Skeletal muscle cell (primary cell): Measurements from ENCODE around the gene SLC22A5.

Experiments
- DNase-seq: peaks from one replicate; pipeline ENCODE4 v3.0.0-alpha.2; 2010; ENCODE audit warnings: low read depth
- H3K4me3 ChIP-seq: 2 replicates; pipeline ENCODE4 v1.5.1; 2011; ENCODE audit warnings: low read depth, mild to moderate bottlenecking, control low read depth, low read length, moderate library complexity

Gene SLC22A5

GRCh38 chr5:132422720-132423437 is 53.4 kb downstream of the SLC22A5 start:
- H3K4me3 ChIP-seq: no peak overlapping the region
- DNase-seq: no peak

DNA sequence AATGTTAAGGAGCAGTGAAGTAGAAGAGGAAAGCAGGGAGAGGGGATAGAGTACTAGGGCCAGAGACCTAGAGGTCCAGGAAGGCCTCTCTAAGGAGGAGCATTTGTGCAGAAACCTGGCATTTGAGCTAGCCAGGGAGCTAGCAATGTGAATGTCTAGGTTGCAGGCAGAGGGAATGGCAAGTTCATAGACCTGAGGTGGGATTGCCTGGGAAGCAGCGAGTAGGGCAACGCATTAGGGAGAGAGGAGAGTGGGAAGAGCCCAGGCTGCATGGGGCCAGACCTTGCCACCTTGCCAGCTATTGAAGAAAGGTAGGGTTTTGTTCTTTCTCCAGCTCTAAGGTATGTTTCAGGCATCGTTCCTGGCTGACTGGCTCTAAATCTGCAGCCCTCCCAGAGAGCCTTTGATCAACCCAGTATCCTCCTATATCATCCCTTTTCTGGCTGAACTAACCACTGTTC is 54.0 kb downstream of the SLC22A5 start:
- DNase-seq: no peak
- no peak overlapping the region for H3K4me3 ChIP-seq

DNA sequence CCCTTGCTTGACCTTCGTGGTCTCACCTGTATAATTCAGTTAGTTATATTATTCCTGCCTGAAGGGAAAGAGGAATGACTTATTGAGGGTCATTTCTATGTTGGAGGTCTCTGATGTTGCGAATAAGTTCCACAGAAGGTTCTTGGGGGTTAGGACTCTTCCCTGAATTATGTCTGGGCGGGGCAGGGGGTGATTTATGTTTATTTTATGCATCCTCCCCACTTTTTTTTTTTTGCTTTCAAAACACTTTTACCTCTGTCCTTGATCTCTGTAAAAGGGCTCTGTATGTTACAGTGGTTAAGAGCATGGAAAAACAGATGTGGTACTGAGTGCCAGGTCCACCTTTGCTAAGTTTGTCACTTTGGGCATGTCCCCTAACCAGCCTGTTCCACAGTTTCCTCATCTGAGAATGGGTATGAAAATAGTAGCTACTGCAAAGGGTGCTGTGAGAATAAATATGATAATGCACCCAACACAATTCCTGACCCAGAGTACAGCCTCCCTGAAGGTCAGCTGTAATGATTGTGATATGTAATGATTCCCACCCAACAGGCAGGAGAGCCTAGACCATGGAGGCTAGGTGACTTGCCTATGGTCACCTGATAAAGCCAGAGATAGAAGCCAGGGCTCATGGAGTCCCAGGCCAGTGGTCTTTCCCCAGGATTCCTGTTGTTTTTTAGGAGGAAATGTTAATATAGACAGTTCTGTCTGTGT is 54.8 kb downstream of the SLC22A5 start:
- DNase-seq: no peak
- no peak overlapping the region for H3K4me3 ChIP-seq

GRCh38 chr5:132425009-132425937 is 55.8 kb downstream of the SLC22A5 start:
- no peak overlapping the region for H3K4me3 ChIP-seq
- DNase-seq: peak; percentile 71

DNA sequence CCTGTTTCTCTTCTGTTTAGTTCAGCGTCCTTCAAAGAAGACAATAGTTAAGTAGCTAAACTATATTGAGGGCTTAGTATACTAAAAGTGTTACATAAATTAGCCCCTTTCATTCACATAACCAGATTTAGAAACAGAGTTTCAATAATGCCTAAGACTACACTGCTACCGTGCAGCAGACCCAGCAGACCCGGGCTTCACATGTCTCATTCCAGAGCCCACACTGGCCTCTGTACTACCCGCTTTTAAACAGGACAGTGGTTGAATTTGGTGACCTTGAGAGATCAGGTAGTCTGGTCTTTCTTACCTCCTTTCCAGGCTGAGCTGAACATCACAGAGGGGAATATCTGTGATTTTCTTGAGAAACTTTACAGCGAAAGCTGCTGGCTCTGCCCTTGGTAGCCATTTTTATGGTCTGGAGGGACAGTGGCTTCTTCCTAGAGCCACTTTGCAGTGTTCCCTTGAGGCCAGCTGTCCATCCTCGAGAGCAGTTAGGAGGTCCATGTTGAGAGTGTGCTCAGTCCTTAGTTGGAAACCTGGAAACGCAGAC is 56.5 kb downstream of the SLC22A5 start:
- H3K4me3 ChIP-seq: no peak overlapping the region
- no peak for DNase-seq

GRCh38 chr5:132426525-132427138 is 57.1 kb downstream of the SLC22A5 start:
- H3K4me3 ChIP-seq: no peak overlapping the region
- peak; percentile 87 for DNase-seq

GRCh38 chr5:132427281-132428146 is 58.0 kb downstream of the SLC22A5 start:
- no peak overlapping the region for H3K4me3 ChIP-seq
- DNase-seq: no peak

DNA sequence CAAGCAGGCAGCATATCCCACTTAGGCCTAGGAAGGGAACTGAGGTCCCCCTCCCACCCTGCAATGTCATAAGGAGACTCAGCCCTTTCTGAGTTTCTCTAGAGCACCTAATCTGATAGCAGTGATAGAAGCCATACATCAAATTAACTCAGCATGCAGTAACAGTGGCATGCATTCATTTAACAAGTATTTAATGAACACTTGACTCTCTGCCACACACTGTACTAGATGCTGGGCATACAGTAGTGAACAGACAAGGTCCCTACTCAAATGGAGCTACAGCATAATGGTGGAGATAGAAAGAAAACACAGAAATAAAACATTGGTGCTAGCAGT is 58.6 kb downstream of the SLC22A5 start:
- H3K4me3 ChIP-seq: no peak overlapping the region

DNA sequence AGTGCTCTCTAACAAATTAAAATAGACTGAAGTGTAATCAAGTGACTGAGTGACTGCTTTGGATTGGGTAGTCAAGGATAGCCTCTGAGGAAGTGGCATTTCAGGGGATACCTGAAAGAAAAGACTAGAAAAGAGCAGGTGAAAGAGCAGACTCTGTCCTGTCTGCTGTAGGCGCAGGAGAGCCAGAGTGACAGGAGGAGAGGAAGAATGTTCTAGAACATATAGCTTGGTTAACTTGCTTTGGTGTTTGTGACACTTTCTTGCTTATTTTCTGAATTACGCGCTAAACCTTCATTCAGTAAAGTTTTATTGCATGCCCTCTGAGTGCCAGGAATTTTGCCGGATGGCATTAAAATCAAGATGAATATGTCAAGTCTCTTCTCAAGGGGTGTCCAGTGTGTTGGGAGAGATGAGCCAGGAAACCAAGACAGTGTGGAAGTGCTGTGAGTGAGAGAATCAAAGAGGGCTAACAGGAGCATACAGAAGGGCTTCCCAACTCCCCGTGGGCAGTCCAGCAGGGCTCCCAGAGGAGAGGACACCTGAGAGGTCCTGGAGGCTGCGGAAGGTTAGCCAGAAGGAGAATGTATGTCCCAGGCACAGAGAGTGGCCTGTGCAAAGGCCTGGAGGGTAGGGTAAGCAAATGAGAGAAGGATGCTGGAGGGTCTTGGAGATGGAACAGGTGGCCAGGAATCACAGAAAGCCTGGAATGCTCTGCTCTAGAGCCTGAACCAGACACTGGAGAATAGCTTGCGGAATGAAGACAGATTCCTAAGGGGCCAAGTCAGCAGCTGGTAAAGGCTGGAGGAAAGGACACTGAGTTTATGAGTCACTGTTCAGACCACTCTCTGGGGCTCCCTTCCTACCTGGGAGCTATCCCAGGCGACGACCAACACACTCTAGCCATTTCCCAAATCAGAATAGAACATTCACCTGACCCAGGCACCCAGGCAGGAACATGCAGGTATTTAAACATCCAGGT is 59.3 kb downstream of the SLC22A5 start:
- no peak overlapping the region for H3K4me3 ChIP-seq
- DNase-seq: no peak

More for the DNA sequence above, 58.6 kb downstream of the SLC22A5 start:
- no peak for DNase-seq

DNA sequence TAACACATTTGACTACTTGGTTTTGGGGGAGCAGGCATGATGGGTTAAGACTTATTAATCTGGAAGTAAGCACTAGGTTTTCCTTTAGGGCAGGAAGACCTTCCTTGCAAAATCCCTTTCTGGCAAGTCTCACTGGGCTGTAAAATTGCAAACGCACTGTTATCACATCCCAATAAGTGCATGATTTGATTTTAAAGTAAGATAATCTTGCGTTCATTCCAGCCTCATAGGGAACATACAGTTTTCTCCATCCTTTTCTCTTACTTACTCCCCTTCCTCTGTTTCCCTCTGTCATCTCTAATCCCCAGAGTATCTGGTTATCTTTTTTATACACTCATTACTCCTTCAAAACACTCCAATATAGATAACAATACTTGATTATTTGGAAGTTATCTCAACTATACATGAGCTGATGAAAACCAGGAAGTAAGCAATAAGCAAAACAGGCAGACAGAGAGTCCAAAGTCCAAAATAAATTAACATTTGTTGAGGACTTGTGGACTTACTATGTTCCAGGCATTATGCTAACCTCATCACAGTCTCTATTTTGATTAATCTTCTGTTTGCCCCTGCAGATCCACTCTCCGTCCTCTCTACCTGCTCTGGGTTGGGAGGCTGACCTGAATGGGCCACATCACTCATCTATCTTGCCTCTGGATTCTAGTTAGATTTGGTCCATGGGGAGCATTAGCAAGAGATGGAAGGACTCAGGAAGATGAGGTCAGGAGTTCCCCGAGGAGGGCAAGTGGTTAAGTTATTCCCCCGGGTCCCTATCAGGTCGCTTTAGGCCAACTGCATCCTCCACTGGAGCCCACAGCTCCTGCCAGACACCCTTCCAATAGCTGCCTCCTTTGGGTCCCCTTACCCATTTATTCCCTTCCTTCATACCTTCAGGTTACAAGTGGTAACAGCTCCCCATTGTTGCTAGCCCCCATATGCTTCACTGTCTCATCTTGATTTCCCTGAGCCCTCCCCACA is 60.2 kb downstream of the SLC22A5 start:
- DNase-seq: no peak
- no peak overlapping the region for H3K4me3 ChIP-seq

GRCh38 chr5:132430746-132431145 is 61.2 kb downstream of the SLC22A5 start:
- DNase-seq: no peak
- no peak overlapping the region for H3K4me3 ChIP-seq

DNA sequence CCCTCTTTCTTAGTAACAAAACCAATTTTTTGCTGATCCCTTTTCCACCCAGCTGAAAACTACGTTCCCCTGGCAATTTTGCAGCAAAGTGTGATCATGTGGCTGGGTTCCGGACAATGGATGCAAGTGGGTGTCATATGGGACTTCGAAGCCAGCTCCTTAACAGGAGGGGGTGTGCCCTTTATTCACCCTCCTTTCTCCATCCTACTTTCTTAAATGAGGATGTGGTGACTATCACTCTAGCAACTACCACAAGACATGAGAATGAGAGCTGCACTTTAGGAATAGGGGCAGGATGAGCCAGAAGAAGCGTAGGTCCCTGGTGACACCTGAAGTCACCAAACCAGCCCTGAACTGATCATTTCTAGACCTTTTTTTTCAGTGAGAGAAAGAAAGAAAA is 62.1 kb downstream of the SLC22A5 start:
- no peak overlapping the region for H3K4me3 ChIP-seq
- no peak for DNase-seq

GRCh38 chr5:132433141-132433540 is 63.6 kb downstream of the SLC22A5 start:
- no peak overlapping the region for H3K4me3 ChIP-seq
- DNase-seq: no peak

DNA sequence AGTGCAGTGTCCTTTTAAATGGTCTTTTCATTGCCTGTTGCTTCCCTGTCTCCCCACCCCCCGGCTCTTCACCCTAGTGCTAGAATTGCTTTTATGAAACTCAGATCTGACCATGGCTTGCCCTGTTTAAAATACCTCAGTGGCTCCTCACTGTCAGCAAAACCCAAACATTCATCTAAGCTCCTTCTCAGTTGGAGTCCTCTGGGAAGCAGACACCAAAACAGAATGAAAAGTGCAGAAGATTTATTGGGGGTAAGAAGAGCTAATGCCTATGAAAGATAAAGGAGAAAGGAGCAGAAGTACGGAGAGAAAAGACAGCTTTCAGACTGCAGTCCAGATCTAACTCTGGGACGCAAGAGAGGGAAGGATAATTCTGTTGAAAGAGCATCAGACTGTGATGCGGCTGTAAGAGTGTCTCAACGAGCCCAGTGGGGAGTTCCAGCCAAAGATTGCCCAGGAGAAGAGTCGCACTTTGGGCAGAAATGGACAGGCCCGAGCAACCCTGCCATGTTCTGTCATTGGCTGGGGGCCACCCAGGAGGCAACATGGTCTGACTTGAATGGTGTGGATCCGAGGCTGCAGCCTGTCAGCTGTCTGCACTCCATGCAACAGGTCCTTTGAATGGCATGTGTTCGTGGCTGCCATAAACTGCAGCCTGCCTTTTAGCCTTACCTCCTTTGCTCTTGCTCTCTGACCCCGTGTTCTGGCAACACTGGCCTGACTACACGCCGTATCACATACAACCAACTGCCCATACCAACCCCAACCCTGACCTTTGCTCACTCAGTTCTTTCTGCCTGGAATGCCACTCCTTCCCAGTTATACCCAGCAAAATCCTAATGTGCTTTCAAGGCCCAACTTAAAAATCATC is 65.1 kb downstream of the SLC22A5 start:
- DNase-seq: no peak
- H3K4me3 ChIP-seq: no peak overlapping the region

DNA sequence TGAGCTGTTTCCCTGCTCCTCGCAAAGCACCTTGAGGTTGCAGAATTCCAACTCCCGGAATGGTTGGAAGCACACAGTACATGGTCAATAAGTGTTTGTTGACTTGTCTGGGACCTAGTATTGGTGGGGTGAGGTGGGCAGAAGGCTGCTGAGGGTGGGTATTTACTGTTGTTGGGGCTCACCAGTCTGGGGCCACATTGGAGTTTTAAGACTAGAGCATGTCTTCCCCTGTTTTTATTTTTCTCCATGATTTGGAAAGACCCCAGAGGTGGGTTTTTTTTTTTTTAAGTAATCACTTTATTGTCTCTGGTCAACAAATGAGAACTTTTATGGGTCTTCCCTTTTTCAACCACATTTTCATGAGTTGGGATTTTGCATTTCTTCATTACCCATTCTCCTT is 65.9 kb downstream of the SLC22A5 start:
- no peak overlapping the region for H3K4me3 ChIP-seq
- DNase-seq: no peak
